ENCODE measurements around the gene CYP27C1.

CYP27C1 gene

DNA sequence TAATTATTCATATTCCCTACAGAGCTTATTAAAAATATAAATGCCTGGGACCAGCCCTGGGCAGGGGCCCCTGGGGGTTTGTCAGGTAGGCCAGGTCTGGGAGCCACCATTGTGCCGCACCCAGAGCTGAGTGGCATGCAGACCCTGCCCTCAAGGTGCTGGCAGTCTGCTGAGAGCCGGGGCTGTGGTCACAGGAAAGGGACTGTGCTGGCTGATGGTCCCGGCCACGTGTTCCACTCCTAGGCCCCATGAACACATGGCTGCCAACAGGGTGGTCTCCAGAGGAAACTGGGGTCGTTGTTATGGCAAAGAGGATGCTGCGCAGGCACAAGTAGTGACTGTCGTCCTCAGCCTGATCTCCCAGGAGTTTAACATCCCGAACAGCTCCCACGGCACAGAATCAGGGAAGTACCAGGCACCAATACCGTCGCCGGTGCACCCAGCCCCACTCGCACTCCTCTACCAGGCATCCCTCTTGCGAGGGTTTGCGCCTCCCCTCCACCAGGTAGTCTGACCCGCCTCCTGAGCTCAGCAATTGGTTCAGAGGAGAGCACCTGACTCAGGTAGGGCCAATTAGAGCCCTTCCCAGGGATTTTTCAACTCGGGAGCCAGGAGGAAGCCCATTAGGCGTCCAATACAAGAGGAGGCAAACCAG, 73.9 kb downstream of the CYP27C1 start:
- no peak for DNase-seq (ENCODE audit: low spot score)
- in situ Hi-C loops (cut with MboI; ENCODE audit: low pct_unique_long_range_greater_than_20kb, low sequenced_read_pairs, unreplicated experiment), result no loop called here
- TF ChIP-seq, protein P1, sequence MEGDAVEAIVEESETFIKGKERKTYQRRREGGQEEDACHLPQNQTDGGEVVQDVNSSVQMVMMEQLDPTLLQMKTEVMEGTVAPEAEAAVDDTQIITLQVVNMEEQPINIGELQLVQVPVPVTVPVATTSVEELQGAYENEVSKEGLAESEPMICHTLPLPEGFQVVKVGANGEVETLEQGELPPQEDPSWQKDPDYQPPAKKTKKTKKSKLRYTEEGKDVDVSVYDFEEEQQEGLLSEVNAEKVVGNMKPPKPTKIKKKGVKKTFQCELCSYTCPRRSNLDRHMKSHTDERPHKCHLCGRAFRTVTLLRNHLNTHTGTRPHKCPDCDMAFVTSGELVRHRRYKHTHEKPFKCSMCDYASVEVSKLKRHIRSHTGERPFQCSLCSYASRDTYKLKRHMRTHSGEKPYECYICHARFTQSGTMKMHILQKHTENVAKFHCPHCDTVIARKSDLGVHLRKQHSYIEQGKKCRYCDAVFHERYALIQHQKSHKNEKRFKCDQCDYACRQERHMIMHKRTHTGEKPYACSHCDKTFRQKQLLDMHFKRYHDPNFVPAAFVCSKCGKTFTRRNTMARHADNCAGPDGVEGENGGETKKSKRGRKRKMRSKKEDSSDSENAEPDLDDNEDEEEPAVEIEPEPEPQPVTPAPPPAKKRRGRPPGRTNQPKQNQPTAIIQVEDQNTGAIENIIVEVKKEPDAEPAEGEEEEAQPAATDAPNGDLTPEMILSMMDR (IDR thresholded peaks at IDR 0.05; ENCODE audit: extremely low read depth, insufficient read depth, missing control alignments), result no peak

DNA sequence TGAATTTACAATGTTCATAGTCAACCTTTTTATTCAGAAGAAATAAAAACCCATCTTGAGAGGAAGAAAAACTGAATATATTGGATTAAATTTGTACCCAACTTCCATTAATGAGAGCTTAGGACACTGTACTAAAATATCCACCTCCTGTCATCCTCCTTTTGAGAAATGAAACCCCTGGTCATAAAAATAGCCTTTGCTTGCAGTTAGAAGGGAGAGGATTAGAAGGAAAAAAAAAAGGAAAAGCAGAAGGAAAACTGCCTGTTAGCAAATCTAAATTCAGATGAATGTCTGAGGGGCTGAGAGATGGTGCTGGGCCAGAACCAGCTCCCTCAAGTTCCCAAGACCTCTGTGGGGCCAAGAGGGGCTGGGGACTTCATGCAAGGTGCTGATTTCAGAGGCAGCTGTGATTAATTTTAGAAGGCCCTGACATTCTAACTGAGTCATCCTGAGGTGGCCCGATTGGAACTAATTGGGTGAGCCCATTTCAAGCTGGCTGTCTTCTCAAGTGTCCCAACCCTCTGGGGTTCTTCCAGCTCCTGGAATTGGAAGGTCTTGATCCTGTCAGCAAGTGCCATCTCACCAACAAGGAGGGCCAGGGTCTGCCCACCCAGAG, 74.7 kb downstream of the CYP27C1 start:
- TF ChIP-seq, protein P1 (IDR thresholded peaks at IDR 0.05; ENCODE audit: extremely low read depth, insufficient read depth, missing control alignments), result no peak
- DNase-seq (ENCODE audit: low spot score), result no peak
- in situ Hi-C loops (cut with MboI; ENCODE audit: low pct_unique_long_range_greater_than_20kb, low sequenced_read_pairs, unreplicated experiment), result no loop called here

DNA sequence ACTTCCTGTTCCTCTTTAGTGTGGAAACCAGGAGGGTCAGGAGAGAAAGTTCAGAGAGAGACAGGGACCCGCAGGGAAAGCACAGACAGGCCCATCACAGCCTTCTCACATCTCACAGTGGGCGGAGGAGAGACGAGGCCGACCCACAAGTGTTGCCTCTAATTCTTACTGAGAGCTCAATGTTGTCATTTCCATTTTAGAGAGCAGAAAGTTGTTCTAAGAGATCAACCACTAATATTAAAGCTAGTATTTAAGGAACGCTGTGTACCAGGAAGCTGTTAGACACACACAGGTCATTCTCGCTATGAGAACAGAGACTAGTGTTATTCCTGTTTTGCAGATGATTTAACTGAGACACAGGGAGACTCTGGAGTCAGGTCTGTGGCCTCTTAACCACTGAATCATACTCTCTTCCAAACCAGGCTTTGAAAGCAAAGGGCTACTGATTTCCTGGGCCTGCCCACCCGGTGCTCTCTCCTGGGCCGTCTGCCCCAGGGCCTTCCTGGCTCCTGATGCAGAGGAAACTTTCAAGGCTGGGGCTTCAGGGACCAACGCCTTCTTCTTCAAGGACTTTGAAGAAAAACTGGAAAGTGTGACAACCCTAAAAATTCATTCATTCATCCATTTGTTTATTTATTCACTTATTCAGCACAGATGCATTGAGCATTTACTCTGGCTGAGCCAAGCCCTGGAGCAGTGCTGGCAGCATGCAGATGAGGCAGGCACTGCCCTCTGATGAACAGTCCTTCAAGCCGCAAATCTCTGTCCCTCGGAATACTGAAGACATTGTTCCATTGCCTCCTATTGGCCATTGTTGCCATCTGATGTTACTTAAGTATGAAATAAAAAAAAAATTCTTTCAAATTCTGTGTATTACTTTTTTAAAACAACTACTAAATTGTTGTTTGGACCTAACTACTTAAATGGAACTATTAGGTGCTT, 76.0 kb downstream of the CYP27C1 start:
- TF ChIP-seq, protein P1 (IDR thresholded peaks at IDR 0.05; ENCODE audit: extremely low read depth, insufficient read depth, missing control alignments), result no peak
- in situ Hi-C loops (cut with MboI; ENCODE audit: low pct_unique_long_range_greater_than_20kb, low sequenced_read_pairs, unreplicated experiment), result no loop called here
- no peak for DNase-seq (ENCODE audit: low spot score)

DNA sequence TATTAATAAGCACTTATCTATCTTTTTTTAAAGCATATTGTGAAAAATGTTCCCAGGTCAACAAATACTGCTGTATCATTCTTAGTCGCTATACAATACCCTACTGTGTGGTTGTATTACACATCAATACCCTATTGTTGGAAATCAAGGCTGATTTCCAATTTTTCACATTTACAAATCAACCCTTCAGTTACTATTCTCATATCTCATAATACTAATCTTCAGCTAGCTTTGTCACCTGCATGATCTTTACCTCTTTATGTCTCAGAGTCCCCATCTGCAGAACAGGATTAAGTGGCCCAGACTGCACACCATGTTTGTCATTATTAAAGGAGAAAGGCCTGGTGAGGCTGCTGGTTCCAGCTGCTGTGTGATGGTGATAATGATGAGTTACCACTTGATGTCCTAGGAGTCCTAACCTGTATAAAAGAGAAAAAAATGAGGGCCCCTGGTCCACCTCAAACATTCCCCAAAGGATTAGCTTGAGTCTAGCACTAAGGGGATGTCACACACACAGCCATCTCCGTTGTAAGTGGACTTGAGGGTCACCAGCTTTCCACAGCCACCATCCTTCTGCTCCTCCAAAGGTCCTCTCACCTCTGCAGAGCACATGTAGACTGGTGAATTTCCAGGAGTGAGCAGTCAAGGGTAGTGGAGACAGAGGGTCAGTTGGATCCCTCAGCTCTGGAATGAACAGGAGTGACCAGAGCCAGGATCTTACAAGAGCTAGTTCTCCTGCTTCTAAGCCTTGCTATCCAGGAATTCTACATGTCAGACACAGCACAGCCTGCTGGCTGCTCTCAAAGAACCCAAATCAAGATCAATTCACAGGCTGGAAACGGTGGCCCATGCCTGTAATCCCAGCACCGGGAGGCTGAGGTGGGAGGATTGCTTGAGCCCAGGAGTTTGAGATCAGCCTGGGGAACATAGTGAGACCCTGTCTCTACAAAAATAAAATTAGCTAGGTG, 77.2 kb downstream of the CYP27C1 start:
- in situ Hi-C loops (cut with MboI; ENCODE audit: low pct_unique_long_range_greater_than_20kb, low sequenced_read_pairs, unreplicated experiment), result no loop called here
- no peak for DNase-seq (ENCODE audit: low spot score)
- TF ChIP-seq, protein P1 (IDR thresholded peaks at IDR 0.05; ENCODE audit: extremely low read depth, insufficient read depth, missing control alignments), result no peak

DNA sequence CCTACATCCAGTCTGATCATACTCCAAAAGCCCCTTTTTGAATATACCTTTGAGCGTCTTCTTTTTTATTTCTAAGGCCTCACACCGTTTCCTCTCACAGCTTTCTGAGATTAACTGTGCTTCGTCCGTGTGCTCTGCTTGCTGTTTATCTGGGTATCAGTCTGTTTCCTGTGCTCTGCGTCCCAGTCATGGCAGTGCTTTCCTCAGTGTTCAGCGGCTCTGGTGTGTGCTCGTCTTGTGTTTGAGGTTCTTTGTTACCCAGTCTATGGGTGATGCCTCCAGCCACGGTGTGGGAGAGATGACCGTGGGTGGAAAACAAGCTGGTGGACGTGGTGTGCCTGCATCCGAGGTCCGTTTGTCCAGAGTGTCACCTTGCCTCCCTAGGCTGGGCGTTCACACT, 79.6 kb downstream of the CYP27C1 start:
- TF ChIP-seq, protein P1 (IDR thresholded peaks at IDR 0.05; ENCODE audit: extremely low read depth, insufficient read depth, missing control alignments), result no peak
- in situ Hi-C loops (cut with MboI; ENCODE audit: low pct_unique_long_range_greater_than_20kb, low sequenced_read_pairs, unreplicated experiment), result no loop called here

More for the DNA sequence above, 79.6 kb downstream of the CYP27C1 start:
- no peak for DNase-seq (ENCODE audit: low spot score)

All from GM13977 (cell line).